GM12878 (cell line): ENCODE data around the gene SLC24A4. TPM values are rescaled to one million over a fixed set of nuclear protein-coding genes. Genes with fewer than 3 reads are reported as not detected.

ENCODE experiments used
- ATAC-seq: fragments of 200-7000 bp; cut with Tn5 transposase; 3 replicates; pipeline ENCODE4 v1.9.1; 2020; ENCODE audit warnings: mild to moderate bottlenecking, moderate library complexity
- BruUV-seq: library from RNA; stranded (reverse); fragments of 400-500 nt; replicated peaks from 2 replicates; lab custom pipeline; 2021; lab: Mats Ljungman, UMichigan
- CTCF ChIA-PET: fragments of 300-600 bp; sonication (Branson Sonifier 250); formaldehyde crosslinking; extraction: SDS; loops from one replicate; lab custom pipeline; 2021; ENCODE audit warnings: inconsistent platforms; lab: Yijun Ruan, JAX
- POLR2A ChIA-PET: fragments of 350-600 bp; formaldehyde crosslinking; extraction: SDS; loops from one replicate; lab custom pipeline; 2021; ENCODE audit warnings: inconsistent platforms; lab: Charles Lee
- RAD21 ChIA-PET: fragments of 300-600 bp; sonication (Branson Sonifier 250); formaldehyde crosslinking; loops from one replicate; lab custom pipeline; 2023; ENCODE audit warnings: antibody characterized with exemption; ENCODE audit not compliant: unreplicated experiment; lab: Charles Lee
- SMC1A ChIA-PET: fragments of 300-600 bp; sonication (Branson Sonifier 250); formaldehyde crosslinking; loops from one replicate; lab custom pipeline; 2023; ENCODE audit not compliant: unreplicated experiment, uncharacterized antibody; lab: Charles Lee
- DNase-seq: peaks from one replicate; pipeline ENCODE4 v3.0.0-alpha.2; 2011; ENCODE audit warnings: low read depth, low spot score
- FAIRE-seq: peaks from 3 replicates; lab custom pipeline; 2011; peaks lifted over from hg19 to GRCh38; lab: Jason Lieb, UNC
- H2AFZ ChIP-seq: 2 replicates; pipeline ENCODE4 v1.6.0; 2011; ENCODE audit warnings: low read depth, low read length, control low read depth; ENCODE audit not compliant: control insufficient read depth
- H3K27ac ChIP-seq: 2 replicates; pipeline ENCODE4 v1.5.1; 2011; ENCODE audit warnings: control low read depth; ENCODE audit not compliant: control insufficient read depth, insufficient read depth
- H3K27me3 ChIP-seq, 2 experiments: replicated peaks in 1 of 2; 2 replicates each; pipeline versions ENCODE4 v1.6.0 to v1.6.1; 2011; ENCODE audit warnings: low read length in 1 of 2; ENCODE audit not compliant: control insufficient read depth in 2 of 2, insufficient read depth in 2 of 2
- H3K36me3 ChIP-seq, 2 experiments: 2 replicates each; pipeline ENCODE4 v1.5.1; 2011; ENCODE audit warnings: low read length in 1 of 2; ENCODE audit not compliant: control insufficient read depth in 2 of 2, insufficient read depth in 2 of 2
- H3K4me1 ChIP-seq: 2 replicates; pipeline ENCODE4 v1.6.1; 2011; ENCODE audit warnings: mild to moderate bottlenecking, low read length, moderate library complexity, mixed read lengths; ENCODE audit not compliant: control insufficient read depth, insufficient read depth
- H3K4me2 ChIP-seq: 2 replicates; pipeline ENCODE4 v1.6.0; 2011; ENCODE audit warnings: control low read depth; ENCODE audit not compliant: control insufficient read depth, insufficient read depth
- H3K4me3 ChIP-seq: fragments of 200-600 bp; sonication (generic); 2 replicates; pipeline ENCODE4 v1.5.1; 2016
- H3K79me2 ChIP-seq: 2 replicates; pipeline ENCODE4 v1.6.0; 2011; ENCODE audit warnings: low read length; ENCODE audit not compliant: control insufficient read depth, insufficient read depth
- H3K9ac ChIP-seq: 2 replicates; pipeline ENCODE4 v1.8.0; 2011; ENCODE audit warnings: low read length, control low read depth, mixed read lengths; ENCODE audit not compliant: control insufficient read depth, insufficient read depth
- H3K9me3 ChIP-seq: replicated peaks from 3 replicates; pipeline ENCODE4 v1.5.1; 2011; ENCODE audit warnings: mild to moderate bottlenecking, low read length; ENCODE audit not compliant: control insufficient read depth, insufficient read depth
- H4K20me1 ChIP-seq: 2 replicates; pipeline ENCODE4 v1.6.0; 2011; ENCODE audit not compliant: control insufficient read depth, insufficient read depth
- ATF2 ChIP-seq: IDR thresholded peaks from 2 replicates; pipeline ENCODE4 v1.6.1; 2012; ENCODE audit warnings: low read length, inconsistent platforms
- CTCF ChIP-seq, 3 experiments: IDR thresholded peaks in 2 of 3; conservative IDR thresholded peaks in 1 of 3; 2 replicates each; pipeline ENCODE4 v1.5.1; 2011; ENCODE audit warnings: low read depth in 3 of 3, low read length in 3 of 3, mild to moderate bottlenecking in 3 of 3, control low read depth in 2 of 3, moderate library complexity in 2 of 3, inconsistent platforms in 1 of 3, mixed read lengths in 1 of 3; ENCODE audit not compliant: control insufficient read depth in 2 of 3, insufficient read depth in 1 of 3; ENCODE audit errors: extremely low read depth in 1 of 3
- ZBTB11 ChIP-seq: fragments of 450-650 bp; formaldehyde crosslinking; IDR thresholded peaks from 2 replicates; pipeline ENCODE4 v1.5.0; 2022; ENCODE audit warnings: mild to moderate bottlenecking, missing genetic modification characterization
- WGBS: methylation state at CpG from one replicate; pipeline ENCODE4 v1.1.6; 2016; ENCODE audit warnings: low lambda C conversion rate; ENCODE audit not compliant: insufficient replicate concordance, insufficient coverage; ENCODE audit errors: missing lambda C conversion rate; 5-methylcytosine and 5-hydroxymethylcytosine counted together
- in situ Hi-C: fragments of 300-500 bp; cut with MboI; formaldehyde crosslinking; loops from 9 replicates; pipeline ENCODE4 v1.14.3; 2018; ENCODE audit warnings: mixed read lengths
- intact Hi-C: fragments of 100-400 bp; cut with micrococcal nuclease; formaldehyde crosslinking; loops from one replicate; pipeline ENCODE4 v1.14.2; 2022; ENCODE audit not compliant: unreplicated experiment
- polyA plus RNA-seq, 11 experiments: library from polyadenylated mRNA; depleted of rRNA in 4 of 11; unstranded in 6 of 11; stranded (reverse) in 5 of 11; fragments of >200 nt; fragmentation: Nextera tagmentation in 4 of 11; fragmentation: Illumina TruSeq in 1 of 11; extraction: Ambion mirVana in 4 of 11; extraction: Trizol in 1 of 11; gene quantifications; 1 replicate in 1 of 11; 2 replicates in 10 of 11; pipeline versions ENCODE4 v1.2.1 to v1.2.3, GENCODE V29; 2011 to 2016; ENCODE audit warnings: inconsistent platforms in 2 of 11, missing spikeins in 2 of 11, low read depth in 1 of 11
- total RNA-seq, 4 experiments: library from RNA; depleted of rRNA in 3 of 4; stranded (reverse); fragments of >200 nt in 3 of 4; fragmentation: Illumina TruSeq in 1 of 4; extraction: Trizol in 1 of 4; gene quantifications; 2 replicates each; pipeline versions ENCODE4 v1.2.1 to v1.2.3, GENCODE V29; 2013 to 2021

SLC24A4 gene
- total and polyA plus RNA-seq, 10 of the 15 experiments (the other 5 are each of a cell fraction or from before 2014, with no cell fraction given): under 0.01 to 0.46 (median 0.04) TPM; not detected in 5

GRCh38 chr14:92510972-92511371, 188.0 kb downstream of the SLC24A4 start:
- Histone ChIP-seq H3K27ac (no peak overlapping the region), H3K79me2 (peaks cover 8% of the 10 kb centered on the region; the same call in 1 of the 2 replicates), H4K20me1 (no peaks in the 10 kb centered on the region), H3K27me3 (no peaks in the 10 kb centered on the region; a peak in 1 of 4 replicates), H3K9ac (no peak overlapping the region), H3K36me3 (no peaks in the 10 kb centered on the region), H3K4me2 (no peak overlapping the region), H3K9me3 (no peaks in the 10 kb centered on the region), H3K4me3 (no peak overlapping the region), H2AFZ (no peak overlapping the region), H3K4me1 (peaks cover 24% of the 10 kb centered on the region)
- BruUV-seq: no TSS peak
- ChIA-PET RAD21 (interaction anchor here (1.6 kb wide), 1 partner anchor 53 kb away, joined by 5 read pairs; no protein-coding TSS in a partner anchor), SMC1A (interaction anchor here (0.7 to 2.3 kb wide), 3 partner anchors 45 to 380 kb away, joined by 3 to 6 read pairs (median 4); no protein-coding TSS in a partner anchor), CTCF (interaction anchor here (0.6 to 1.2 kb wide), 2 partner anchors 49 to 83 kb away, joined by 3 read pairs; no protein-coding TSS in a partner anchor), POLR2A (interaction anchor here (0.6 kb wide), 1 partner anchor 1783 kb away, joined by 6 read pairs; no protein-coding TSS in a partner anchor)
- FAIRE-seq (no peak), ATAC-seq (no peak), DNase-seq (no peak)
- intact Hi-C loops (loop anchor here (5.0 kb wide), 1 partner anchor 76 kb away; no protein-coding TSS in a partner anchor), in situ Hi-C loops (no loop called here)
- TF ChIP-seq ZBTB11 (CRISPR knock-in tag): no peak
- TF ChIP-seq ATF2: no peak
- TF ChIP-seq CTCF (IDR thresholded peaks at IDR 0.05 in 2 of 3, conservative IDR thresholded peaks at IDR 0.05 in 1 of 3; ENCODE audit: control insufficient read depth in 2 of 3, extremely low read depth in 1 of 3, insufficient read depth in 1 of 3, low read depth in 3 of 3, low read length in 3 of 3): peak in 2 of 3 experiments; percentile 3 to 18; a peak in 2 of 6 replicates
- WGBS: 90% methylated on average over 2 of the region's 2 CpGs
